ENCODE measurements around the gene MSMB. TPM values are rescaled to one million over a fixed set of nuclear protein-coding genes. Genes with fewer than 3 reads are reported as not detected.

The MSMB gene
- total RNA-seq, 1 donor from 2014 or later = 4.8 TPM

- no peak for DNase-seq
Observed at GRCh38 chr10:46033602-46034011, 12.5 kb downstream of the MSMB start.

GRCh38 chr10:46031648-46032532 lies 14.2 kb downstream of the MSMB start:
- DNase-seq = no peak

- DNase-seq = peak; percentile 97
Observed at GRCh38 chr10:46030091-46030937, 15.8 kb downstream of the MSMB start, which contains the start of gene NCOA4. Gene NCOA4, minus strand, starts transcription at chr10:46030623. Its CDS starts 13,943 bp downstream, at chr10:46016680.

GRCh38 chr10:46029461-46030030 lies 16.5 kb downstream of the MSMB start:
- DNase-seq = no peak

- no peak for DNase-seq
Observed at GRCh38 chr10:46028584-46029460, 17.2 kb downstream of the MSMB start.

- DNase-seq = no peak
Observed at GRCh38 chr10:46026106-46026505, 20.0 kb downstream of the MSMB start.

GRCh38 chr10:46025406-46025805 lies 20.7 kb downstream of the MSMB start:
- DNase-seq = no peak

- no peak for DNase-seq
Observed at GRCh38 chr10:46024948-46025347, 21.1 kb downstream of the MSMB start.

- peak; percentile 67 for DNase-seq
Observed at GRCh38 chr10:46022978-46023702, 22.9 kb downstream of the MSMB start.

GRCh38 chr10:46020344-46020657 lies 25.8 kb downstream of the MSMB start:
- no peak for DNase-seq

GRCh38 chr10:46019569-46020343 lies 26.3 kb downstream of the MSMB start:
- DNase-seq = no peak

GRCh38 chr10:46019177-46019528 lies 26.9 kb downstream of the MSMB start:
- DNase-seq = no peak

- DNase-seq = no peak
Observed at GRCh38 chr10:46018453-46019176, 27.5 kb downstream of the MSMB start.

GRCh38 chr10:46017733-46018132 lies 28.3 kb downstream of the MSMB start:
- DNase-seq = no peak

- DNase-seq = no peak
Observed at GRCh38 chr10:46016811-46017210, 29.3 kb downstream of the MSMB start.

- no peak for DNase-seq
Observed at GRCh38 chr10:46016190-46016589, 29.9 kb downstream of the MSMB start.

GRCh38 chr10:46014683-46015405 lies 31.2 kb downstream of the MSMB start:
- DNase-seq = no peak

GRCh38 chr10:46014206-46014605 lies 31.9 kb downstream of the MSMB start:
- DNase-seq = no peak

- DNase-seq = no peak
Observed at GRCh38 chr10:46012746-46013145, 33.3 kb downstream of the MSMB start.
